Measurements from ENCODE around the gene COL18A1. TPM values are rescaled to one million over a fixed set of nuclear protein-coding genes. Genes with fewer than 3 reads are reported as not detected.

The COL18A1 gene
- total and polyA plus RNA-seq, 2 donors (not counting 1 experiment from before 2014, with no cell fraction given) = 15.6 to 24.7 TPM

DNA sequence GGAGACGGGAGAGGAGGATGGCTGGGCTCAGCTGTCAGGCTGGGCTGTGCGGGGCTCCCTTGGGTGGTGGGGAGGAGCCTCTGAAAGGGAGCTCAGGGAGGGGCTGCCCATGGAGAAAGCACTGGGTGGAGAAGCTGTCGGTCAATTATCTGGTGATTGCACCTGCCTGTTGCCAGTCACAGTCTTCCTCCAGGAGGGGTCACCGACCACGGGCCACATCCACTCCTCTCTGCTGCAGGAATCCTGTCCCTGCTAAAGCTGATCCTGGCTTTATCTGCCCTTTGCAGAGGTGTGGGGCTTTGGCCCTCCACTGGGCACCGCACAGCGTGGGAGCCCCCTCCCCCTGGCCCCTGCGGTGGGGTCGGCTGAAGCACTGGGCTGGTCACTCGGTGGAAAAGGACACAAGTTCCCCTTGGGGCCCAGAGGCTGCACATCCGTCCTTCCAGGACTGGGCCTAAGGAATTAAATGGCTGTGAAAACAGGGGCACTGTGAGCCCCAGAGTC, 21.8 kb upstream of the COL18A1 start:
- 70% methylated on average over 11 of the region's 11 CpGs for WGBS (ENCODE audit: insufficient coverage)
- Histone ChIP-seq H3K79me2 (ENCODE audit: control insufficient read depth, insufficient read depth, low read length) (no peaks in the 10 kb centered on the region), H4K20me1 (ENCODE audit: control insufficient read depth, insufficient read depth, low read length, poor library complexity, severe bottlenecking) (no peaks in the 10 kb centered on the region), H3K4me2 (replicated peaks; ENCODE audit: low read depth, low read length, poor library complexity, severe bottlenecking) (no peak overlapping the region), H3K36me3 (replicated peaks in 1 of 2; ENCODE audit: control extremely low read depth in 1 of 2, control insufficient read depth in 1 of 2, extremely low read depth in 1 of 2, insufficient read depth in 2 of 2, low read length in 1 of 2) (no peaks in the 10 kb centered on the region), H3K4me1 (ENCODE audit: control insufficient read depth in 2 of 2, insufficient read depth in 2 of 2, low read length in 2 of 2) (no peaks in the 10 kb centered on the region), H2AFZ (ENCODE audit: insufficient read depth, low read depth, low read length, poor library complexity, severe bottlenecking) (no peak overlapping the region), H3K9me3 (ENCODE audit: control extremely low read depth in 1 of 3, control insufficient read depth in 2 of 3, insufficient read depth in 1 of 3, low read length in 2 of 3) (peaks cover 0 to 8% (median 0%) of the 10 kb centered on the region in 3 donors), H3K27ac (ENCODE audit: low read length in 2 of 2) (no peak overlapping the region), H3K4me3 (ENCODE audit: control extremely low read depth in 1 of 5, extremely low read depth in 1 of 5, insufficient read depth in 1 of 5, low read depth in 2 of 5, low read length in 4 of 5) (no peak overlapping the region), H3K9ac (ENCODE audit: low read length) (no peak overlapping the region), H3K27me3 (replicated peaks in 1 of 4; ENCODE audit: control extremely low read depth in 1 of 4, control insufficient read depth in 3 of 4, insufficient read depth in 4 of 4, low read length in 3 of 4) (peaks cover 0 to 3% (median 0%) of the 10 kb centered on the region in 4 experiments)
- POLR2A ChIA-PET = no interaction called here
- H3K9me3 Mint-ChIP-seq (ENCODE audit: insufficient read depth) = no peaks in the 10 kb centered on the region
- CTCF ChIA-PET = no interaction called here
- no peak overlapping the region for H3K27ac Mint-ChIP-seq
- ATAC-seq (ENCODE audit: low read depth) = no peak
- H3K4me3 Mint-ChIP-seq = no peak overlapping the region
- H3K4me1 Mint-ChIP-seq = no peaks in the 10 kb centered on the region
- intact Hi-C loops (cut with micrococcal nuclease) = no loop called here
- no peak for TF ChIP-seq EZH2 (IDR thresholded peaks at IDR 0.05; ENCODE audit: borderline replicate concordance, insufficient read depth, low read depth, low read length, poor library complexity, severe bottlenecking)
- TF ChIP-seq, protein P1, sequence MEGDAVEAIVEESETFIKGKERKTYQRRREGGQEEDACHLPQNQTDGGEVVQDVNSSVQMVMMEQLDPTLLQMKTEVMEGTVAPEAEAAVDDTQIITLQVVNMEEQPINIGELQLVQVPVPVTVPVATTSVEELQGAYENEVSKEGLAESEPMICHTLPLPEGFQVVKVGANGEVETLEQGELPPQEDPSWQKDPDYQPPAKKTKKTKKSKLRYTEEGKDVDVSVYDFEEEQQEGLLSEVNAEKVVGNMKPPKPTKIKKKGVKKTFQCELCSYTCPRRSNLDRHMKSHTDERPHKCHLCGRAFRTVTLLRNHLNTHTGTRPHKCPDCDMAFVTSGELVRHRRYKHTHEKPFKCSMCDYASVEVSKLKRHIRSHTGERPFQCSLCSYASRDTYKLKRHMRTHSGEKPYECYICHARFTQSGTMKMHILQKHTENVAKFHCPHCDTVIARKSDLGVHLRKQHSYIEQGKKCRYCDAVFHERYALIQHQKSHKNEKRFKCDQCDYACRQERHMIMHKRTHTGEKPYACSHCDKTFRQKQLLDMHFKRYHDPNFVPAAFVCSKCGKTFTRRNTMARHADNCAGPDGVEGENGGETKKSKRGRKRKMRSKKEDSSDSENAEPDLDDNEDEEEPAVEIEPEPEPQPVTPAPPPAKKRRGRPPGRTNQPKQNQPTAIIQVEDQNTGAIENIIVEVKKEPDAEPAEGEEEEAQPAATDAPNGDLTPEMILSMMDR (IDR thresholded peaks at IDR 0.05) = no peak
- H3K27me3 Mint-ChIP-seq = peaks cover 35% of the 10 kb centered on the region
- no peak for DNase-seq

DNA sequence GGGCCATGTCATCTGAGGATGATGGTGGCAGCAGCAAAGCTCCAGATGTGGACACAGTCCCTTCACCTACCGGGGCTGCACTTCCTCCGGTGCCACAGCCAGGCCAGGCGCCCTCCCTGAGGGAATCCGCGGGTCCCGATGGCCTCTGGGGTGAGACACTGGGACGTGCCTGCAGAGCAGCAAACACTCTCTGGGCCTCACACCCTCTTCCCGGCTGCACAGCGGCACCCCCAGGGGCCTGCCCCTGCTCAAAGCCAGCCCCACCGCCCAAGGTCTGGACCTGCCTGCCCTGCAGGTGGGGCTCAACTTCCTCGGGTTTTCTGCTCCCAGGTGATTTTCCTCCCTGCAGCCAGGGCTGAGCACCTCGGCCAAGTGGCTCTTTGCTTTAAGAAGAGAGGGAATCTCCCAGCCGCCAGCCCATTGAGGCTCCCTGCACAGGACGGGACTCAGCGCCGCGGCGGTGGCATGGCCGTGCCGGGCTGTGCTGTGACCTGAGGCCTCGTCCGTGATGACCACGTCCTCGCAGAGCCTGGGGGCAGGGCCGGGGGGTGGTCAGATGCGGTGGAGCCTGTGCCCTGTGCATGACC, 21.3 kb upstream of the COL18A1 start:
- Histone ChIP-seq H3K4me3 (ENCODE audit: control extremely low read depth in 1 of 5, extremely low read depth in 1 of 5, insufficient read depth in 1 of 5, low read depth in 2 of 5, low read length in 4 of 5) (no peak overlapping the region), H3K4me1 (ENCODE audit: control insufficient read depth in 2 of 2, insufficient read depth in 2 of 2, low read length in 2 of 2) (no peaks in the 10 kb centered on the region), H3K27me3 (replicated peaks in 1 of 4; ENCODE audit: control extremely low read depth in 1 of 4, control insufficient read depth in 3 of 4, insufficient read depth in 4 of 4, low read length in 3 of 4) (peaks cover 0 to 3% (median 0%) of the 10 kb centered on the region in 4 experiments), H4K20me1 (ENCODE audit: control insufficient read depth, insufficient read depth, low read length, poor library complexity, severe bottlenecking) (no peaks in the 10 kb centered on the region), H3K36me3 (replicated peaks in 1 of 2; ENCODE audit: control extremely low read depth in 1 of 2, control insufficient read depth in 1 of 2, extremely low read depth in 1 of 2, insufficient read depth in 2 of 2, low read length in 1 of 2) (no peaks in the 10 kb centered on the region), H2AFZ (ENCODE audit: insufficient read depth, low read depth, low read length, poor library complexity, severe bottlenecking) (no peak overlapping the region), H3K4me2 (replicated peaks; ENCODE audit: low read depth, low read length, poor library complexity, severe bottlenecking) (no peak overlapping the region), H3K9me3 (ENCODE audit: control extremely low read depth in 1 of 3, control insufficient read depth in 2 of 3, insufficient read depth in 1 of 3, low read length in 2 of 3) (peaks cover 0 to 8% (median 0%) of the 10 kb centered on the region in 3 donors), H3K9ac (ENCODE audit: low read length) (no peak overlapping the region), H3K79me2 (ENCODE audit: control insufficient read depth, insufficient read depth, low read length) (no peaks in the 10 kb centered on the region), H3K27ac (ENCODE audit: low read length in 2 of 2) (no peak overlapping the region)
- ATAC-seq (ENCODE audit: low read depth) (no peak), DNase-seq (no peak)
- 62% methylated on average over 25 of the region's 26 CpGs for WGBS (ENCODE audit: insufficient coverage)
- TF ChIP-seq, protein P1 (IDR thresholded peaks at IDR 0.05) = no peak
- TF ChIP-seq EZH2 (IDR thresholded peaks at IDR 0.05; ENCODE audit: borderline replicate concordance, insufficient read depth, low read depth, low read length, poor library complexity, severe bottlenecking) = no peak
- intact Hi-C loops (cut with micrococcal nuclease) = no loop called here
- H3K27me3 Mint-ChIP-seq = peaks cover 31% of the 10 kb centered on the region
- H3K4me3 Mint-ChIP-seq = no peak overlapping the region
- no peak overlapping the region for H3K27ac Mint-ChIP-seq
- ChIA-PET CTCF (no interaction called here), POLR2A (no interaction called here)
- H3K9me3 Mint-ChIP-seq (ENCODE audit: insufficient read depth) = no peaks in the 10 kb centered on the region
- no peaks in the 10 kb centered on the region for H3K4me1 Mint-ChIP-seq
